Activated CD4-positive, alpha-beta memory T cell treated with anti-CD3 and anti-CD28 coated beads, Interleukin-2, amount 10 ng/mL, durations not matched to agents 7 days and 5 days (primary cell): ENCODE results near the gene DHRS4L2. TPM values are rescaled to one million over a fixed set of nuclear protein-coding genes. Genes with fewer than 3 reads are reported as not detected.
"Not testable (repeated sequence)": the region's sequence is repeated elsewhere in the genome, so short reads cannot be mapped to it uniquely, and the experiment has no call there.

Source experiments
- CTCF ChIA-PET: fragments of 350-600 bp; sonication (Branson Sonifier 250); formaldehyde crosslinking; loops from one replicate; lab custom pipeline; 2021; ENCODE audit warnings: antibody characterized with exemption, inconsistent platforms; lab: Charles Lee
- POLR2A ChIA-PET: fragments of 350-600 bp; sonication (Branson Sonifier 250); formaldehyde crosslinking; loops from one replicate; lab custom pipeline; 2021; ENCODE audit warnings: antibody characterized with exemption; lab: Charles Lee
- DNase-seq: peaks from one replicate; pipeline ENCODE4 v3.0.0-alpha.2; 2020
- H3K27ac Mint-ChIP-seq: one replicate; pipeline ENCODE4 v1.8.0; 2021; ENCODE audit warnings: mild to moderate bottlenecking, mixed read lengths
- H3K27me3 Mint-ChIP-seq: one replicate; pipeline ENCODE4 v1.8.0; 2021; ENCODE audit warnings: mixed read lengths
- H3K36me3 Mint-ChIP-seq: one replicate; pipeline ENCODE4 v1.8.0; 2021; ENCODE audit warnings: low read depth, mixed read lengths
- H3K4me1 Mint-ChIP-seq: one replicate; pipeline ENCODE4 v1.8.0; 2021; ENCODE audit warnings: mixed read lengths
- H3K4me3 Mint-ChIP-seq: one replicate; pipeline ENCODE4 v1.8.0; 2021; ENCODE audit warnings: mild to moderate bottlenecking, mixed read lengths
- H3K9me3 Mint-ChIP-seq: one replicate; pipeline ENCODE4 v1.8.0; 2021; ENCODE audit warnings: mixed read lengths
- total RNA-seq, 2 experiments: library from RNA; stranded (reverse); gene quantifications; one replicate each; pipeline ENCODE4 v1.2.3, GENCODE V29; 2021

The DHRS4L2 gene
- total RNA-seq, 2 experiments from 2014 or later, result 18.3 to 20.2 TPM

DNA sequence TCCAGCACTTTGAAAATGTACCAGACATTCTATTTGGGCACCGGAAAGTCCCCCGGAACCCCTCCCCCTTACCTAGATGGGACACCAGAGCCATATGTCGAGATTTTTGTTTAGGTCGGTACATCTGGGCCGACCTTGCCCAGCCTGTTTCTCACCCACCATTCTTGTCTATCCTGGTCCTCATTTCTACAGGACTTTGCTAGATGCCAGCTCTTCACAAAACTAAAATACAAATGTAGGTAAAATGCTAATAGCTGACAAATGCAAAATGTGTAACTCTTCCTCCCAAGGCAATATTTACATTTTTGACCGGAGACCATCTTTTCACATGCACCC, 34.5 kb upstream of the DHRS4L2 start:
- Mint-ChIP-seq H3K4me3 (peak overlapping the region; percentile 89), H3K36me3 (peaks cover 19% of the 10 kb centered on the region), H3K9me3 (peaks cover 10% of the 10 kb centered on the region), H3K27ac (peak overlapping the region; percentile 77), H3K4me1 (peaks cover 28% of the 10 kb centered on the region)
- DNase-seq, POLR2A ChIA-PET, H3K27me3 Mint-ChIP-seq: not testable (repeated sequence)
- CTCF ChIA-PET, result interaction anchor here (0.6 to 1.7 kb wide), 2 partner anchors 24 to 476 kb away, joined by 3 read pairs; no protein-coding TSS in a partner anchor

DNA sequence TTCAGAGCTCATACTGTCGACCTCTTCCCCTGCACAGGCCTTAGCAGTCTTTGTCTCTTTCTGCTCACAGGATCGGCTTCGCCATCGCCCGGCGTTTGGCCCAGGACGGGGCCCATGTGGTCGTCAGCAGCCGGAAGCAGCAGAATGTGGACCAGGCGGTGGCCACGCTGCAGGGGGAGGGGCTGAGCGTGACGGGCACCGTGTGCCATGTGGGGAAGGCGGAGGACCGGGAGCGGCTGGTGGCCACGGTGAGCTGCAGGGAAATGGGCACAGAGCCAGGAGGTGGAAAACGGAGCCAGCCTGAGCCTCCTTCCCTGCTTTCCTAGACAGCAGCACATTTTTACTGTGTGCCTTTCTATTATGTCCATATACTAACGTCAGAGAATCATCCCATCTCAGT, 33.8 kb upstream of the DHRS4L2 start:
- H3K4me3 Mint-ChIP-seq, DNase-seq, POLR2A ChIA-PET, H3K27me3 Mint-ChIP-seq, H3K27ac Mint-ChIP-seq: not testable (repeated sequence)
- Mint-ChIP-seq H3K36me3 (peaks cover 19% of the 10 kb centered on the region), H3K9me3 (peaks cover 10% of the 10 kb centered on the region), H3K4me1 (peaks cover 28% of the 10 kb centered on the region)
- CTCF ChIA-PET, result interaction anchor here (0.6 to 1.7 kb wide), 2 partner anchors 25 to 476 kb away, joined by 3 read pairs; no protein-coding TSS in a partner anchor

DNA sequence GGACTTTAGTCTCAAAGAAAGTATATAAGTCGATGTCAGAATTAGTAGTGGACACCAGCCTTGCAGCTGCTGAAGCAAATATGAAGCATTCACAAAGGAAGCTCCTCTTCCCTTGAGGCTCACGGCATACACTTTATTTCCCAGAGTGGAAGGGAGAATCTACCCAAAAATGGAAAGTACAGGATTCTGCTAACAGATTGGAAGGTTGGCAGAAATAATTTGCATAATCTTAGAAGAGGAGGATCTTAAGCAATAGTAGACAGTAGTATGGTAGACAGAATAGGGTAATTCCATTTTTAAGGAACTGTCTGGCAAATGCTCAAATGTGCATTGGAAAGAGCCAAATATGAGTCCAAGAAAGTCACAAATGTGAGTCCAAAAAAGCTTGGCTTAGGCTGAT, 32.9 kb upstream of the DHRS4L2 start:
- POLR2A ChIA-PET, result not testable (repeated sequence)

DNA sequence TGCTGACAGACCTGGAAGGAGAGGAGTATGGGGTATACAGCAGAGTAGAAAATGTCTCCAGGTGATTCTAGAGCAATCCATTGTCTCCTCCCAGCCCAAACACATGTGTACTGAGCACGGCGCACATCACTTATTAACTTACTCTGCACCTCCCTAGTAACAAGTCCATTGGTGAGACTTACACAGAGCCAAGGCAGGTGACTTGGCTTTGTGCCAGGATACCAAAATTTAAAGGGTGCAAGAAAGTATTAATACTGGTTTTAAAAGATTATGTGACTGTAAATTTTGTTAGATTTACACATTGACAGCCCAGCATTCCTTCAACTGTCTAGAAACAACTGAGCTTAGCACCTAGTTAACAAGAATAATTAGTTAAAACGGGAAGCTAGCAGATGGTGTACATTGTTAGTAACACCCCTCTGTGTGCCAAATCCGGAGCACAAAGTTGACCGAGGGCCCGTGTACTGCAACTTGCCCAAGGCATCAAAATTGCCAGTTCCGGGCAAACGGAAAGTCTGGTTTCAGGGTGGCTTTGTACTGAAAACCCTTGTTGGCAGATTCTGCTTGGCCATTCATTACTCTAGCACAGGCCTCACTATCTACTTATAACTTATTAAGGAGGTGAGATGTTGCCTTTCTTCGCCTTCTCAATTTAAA, 30.7 kb upstream of the DHRS4L2 start:
- H3K36me3 Mint-ChIP-seq, DNase-seq, H3K9me3 Mint-ChIP-seq, H3K27ac Mint-ChIP-seq, CTCF ChIA-PET, H3K27me3 Mint-ChIP-seq, POLR2A ChIA-PET, H3K4me3 Mint-ChIP-seq: not testable (repeated sequence)
- H3K4me1 Mint-ChIP-seq, result peaks cover 13% of the 10 kb centered on the region

More for the DNA sequence above, 32.9 kb upstream of the DHRS4L2 start:
- not testable (repeated sequence) for H3K9me3 Mint-ChIP-seq, H3K4me3 Mint-ChIP-seq, H3K27me3 Mint-ChIP-seq, DNase-seq, H3K27ac Mint-ChIP-seq
- H3K4me1 Mint-ChIP-seq, result peaks cover 28% of the 10 kb centered on the region
- CTCF ChIA-PET, result interaction anchor here (1.7 kb wide), 1 partner anchor 475 kb away, joined by 3 read pairs; no protein-coding TSS in a partner anchor
- peaks cover 18% of the 10 kb centered on the region for H3K36me3 Mint-ChIP-seq

DNA sequence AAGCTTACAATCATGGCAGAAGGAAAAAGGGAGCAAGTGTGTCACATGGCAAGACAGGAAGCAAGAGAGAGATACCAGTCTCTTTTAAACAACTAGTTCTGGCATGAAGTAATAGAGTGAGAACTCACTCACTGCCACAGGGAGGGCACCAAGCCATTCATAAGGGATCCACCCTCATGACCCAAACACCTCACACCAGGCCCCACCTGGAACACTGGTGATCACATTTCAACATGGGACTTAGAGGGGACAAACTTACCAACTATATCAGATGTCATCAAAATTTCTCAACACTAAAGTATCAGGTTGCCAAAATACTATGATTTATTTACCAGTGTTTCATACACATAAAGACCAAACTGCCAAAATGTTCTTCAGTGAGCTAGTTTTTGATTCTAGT, 27.8 kb upstream of the DHRS4L2 start:
- POLR2A ChIA-PET, H3K27me3 Mint-ChIP-seq, H3K4me1 Mint-ChIP-seq, H3K36me3 Mint-ChIP-seq, DNase-seq, H3K9me3 Mint-ChIP-seq, H3K27ac Mint-ChIP-seq, H3K4me3 Mint-ChIP-seq, CTCF ChIA-PET: not testable (repeated sequence)

DNA sequence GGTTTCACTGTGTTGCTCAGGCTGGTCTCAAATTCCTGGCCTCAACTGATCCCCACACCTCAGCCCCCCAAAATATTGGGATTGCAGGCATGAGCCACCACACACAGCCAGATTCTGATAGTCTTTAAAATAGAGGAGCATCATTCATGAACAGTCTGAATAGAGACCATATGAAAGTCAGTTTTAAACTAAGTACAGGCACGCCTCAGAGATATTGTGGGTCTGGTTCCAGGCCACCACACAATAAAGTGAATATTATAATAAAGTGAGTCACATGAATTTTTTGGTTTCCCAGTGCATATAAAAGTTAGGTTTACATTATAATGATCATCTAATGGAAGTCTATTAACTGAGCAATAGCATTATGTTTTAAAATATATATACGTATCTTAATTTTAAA, 27.0 kb upstream of the DHRS4L2 start:
- H3K9me3 Mint-ChIP-seq, H3K27me3 Mint-ChIP-seq, H3K27ac Mint-ChIP-seq, CTCF ChIA-PET, H3K4me3 Mint-ChIP-seq, DNase-seq, H3K36me3 Mint-ChIP-seq, H3K4me1 Mint-ChIP-seq, POLR2A ChIA-PET: not testable (repeated sequence)

DNA sequence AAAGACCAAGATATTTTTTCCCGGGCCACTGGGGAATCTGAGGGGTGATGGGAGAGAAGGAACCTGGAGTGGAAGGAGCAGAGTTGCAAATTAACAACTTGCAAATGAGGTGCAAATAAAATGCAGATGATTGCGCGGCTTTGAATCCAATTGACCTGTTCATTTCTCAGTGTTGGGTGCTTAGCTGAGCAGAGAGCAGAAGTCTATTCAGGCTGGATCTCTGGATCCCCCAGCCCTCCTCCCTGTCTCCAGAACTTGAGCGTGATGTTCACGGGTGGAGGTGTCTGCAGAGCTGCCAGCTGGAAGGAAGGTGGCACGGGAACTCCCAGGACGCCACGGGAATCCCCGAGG, 19.6 kb upstream of the DHRS4L2 start:
- CTCF ChIA-PET, POLR2A ChIA-PET, DNase-seq, H3K4me3 Mint-ChIP-seq, H3K4me1 Mint-ChIP-seq, H3K36me3 Mint-ChIP-seq, H3K9me3 Mint-ChIP-seq, H3K27me3 Mint-ChIP-seq, H3K27ac Mint-ChIP-seq: not testable (repeated sequence)

DNA sequence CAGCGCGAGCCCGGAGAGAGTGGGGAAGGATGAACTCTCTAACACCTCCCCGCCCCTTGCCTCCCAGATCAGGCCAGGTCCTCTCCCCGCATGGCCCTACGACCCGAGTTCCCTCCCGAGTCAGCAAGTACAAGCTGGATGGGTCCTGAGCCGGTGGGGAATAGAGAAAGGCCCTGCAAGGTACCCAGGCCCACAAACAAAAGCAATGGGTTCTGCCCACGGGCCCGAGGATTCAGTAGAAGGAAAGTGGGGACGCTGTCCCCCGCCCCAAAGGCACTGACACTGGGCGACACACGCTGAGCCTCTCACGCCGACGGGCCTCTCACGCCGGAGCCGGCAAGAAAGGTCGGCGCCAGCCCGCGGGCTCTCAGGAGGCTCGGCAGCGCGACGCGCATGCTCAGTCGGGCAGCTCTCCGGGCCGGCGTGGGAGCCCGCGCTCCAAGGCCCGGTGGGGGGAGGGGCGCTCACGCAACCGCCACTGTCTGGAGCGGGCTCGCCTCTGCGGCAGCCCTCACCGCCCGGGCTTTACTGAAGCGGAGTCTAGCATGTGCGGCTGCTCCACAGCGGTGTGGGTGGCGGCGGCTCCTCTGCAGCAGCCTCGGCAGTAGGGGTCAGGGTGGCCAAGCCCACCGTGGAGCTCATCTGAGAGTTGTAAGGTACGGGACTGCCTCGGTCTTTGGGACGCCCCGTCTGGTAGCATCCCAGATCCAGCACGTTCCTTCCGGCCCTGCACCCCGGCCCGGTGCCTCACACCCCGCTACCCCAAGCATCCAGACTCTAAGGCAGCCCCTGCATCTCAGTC, 19.0 kb upstream of the DHRS4L2 start:
- peak overlapping the region; percentile 41 for H3K4me3 Mint-ChIP-seq
- POLR2A ChIA-PET, H3K4me1 Mint-ChIP-seq, H3K27ac Mint-ChIP-seq, H3K9me3 Mint-ChIP-seq, H3K36me3 Mint-ChIP-seq, H3K27me3 Mint-ChIP-seq, CTCF ChIA-PET: not testable (repeated sequence)
- peak; percentile 59 for DNase-seq

DNA sequence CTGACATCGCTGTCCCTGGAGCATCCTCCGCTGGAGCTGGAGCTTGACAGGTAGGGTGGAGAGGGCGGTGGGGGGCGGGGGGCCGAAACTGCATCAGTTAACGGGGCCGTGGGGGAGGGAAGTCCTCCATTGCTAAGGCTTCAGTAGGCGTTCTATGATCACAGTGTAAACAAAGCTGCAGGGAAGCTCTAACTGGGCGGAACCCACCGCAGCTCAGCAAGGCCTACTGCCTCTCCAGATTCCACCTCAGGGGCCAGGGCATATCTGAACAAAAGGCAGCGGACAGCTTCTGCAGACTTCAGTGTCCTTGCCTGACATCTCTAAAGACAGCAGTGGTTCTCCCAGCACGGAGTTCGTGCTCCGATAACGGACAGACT, 18.5 kb upstream of the DHRS4L2 start:
- CTCF ChIA-PET, H3K4me3 Mint-ChIP-seq, H3K9me3 Mint-ChIP-seq, H3K27me3 Mint-ChIP-seq, H3K4me1 Mint-ChIP-seq, POLR2A ChIA-PET, H3K27ac Mint-ChIP-seq, DNase-seq: not testable (repeated sequence)
- peaks cover 13% of the 10 kb centered on the region for H3K36me3 Mint-ChIP-seq

DNA sequence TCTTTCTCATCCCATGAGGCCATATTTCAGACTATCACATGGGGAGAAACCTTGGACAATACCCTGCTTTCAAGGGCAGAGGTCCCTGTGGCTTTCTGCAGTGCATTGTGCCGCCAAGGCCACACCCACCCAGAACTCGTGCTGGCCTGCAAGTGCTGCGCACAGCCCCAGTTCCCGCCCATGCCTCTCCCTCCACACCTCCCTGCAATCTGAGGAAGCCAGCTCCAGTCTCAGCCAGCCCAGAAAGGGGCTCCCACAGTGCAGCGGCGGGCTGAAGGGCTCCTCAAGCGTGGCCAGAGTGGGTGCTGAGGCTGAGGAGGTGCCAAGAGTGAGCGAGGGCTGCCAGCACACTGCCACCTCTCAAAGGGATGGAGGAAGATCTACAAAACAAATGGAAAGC, 15.6 kb upstream of the DHRS4L2 start:
- H3K4me1 Mint-ChIP-seq, result peaks cover 19% of the 10 kb centered on the region
- H3K4me3 Mint-ChIP-seq, POLR2A ChIA-PET: not testable (repeated sequence)

DNA sequence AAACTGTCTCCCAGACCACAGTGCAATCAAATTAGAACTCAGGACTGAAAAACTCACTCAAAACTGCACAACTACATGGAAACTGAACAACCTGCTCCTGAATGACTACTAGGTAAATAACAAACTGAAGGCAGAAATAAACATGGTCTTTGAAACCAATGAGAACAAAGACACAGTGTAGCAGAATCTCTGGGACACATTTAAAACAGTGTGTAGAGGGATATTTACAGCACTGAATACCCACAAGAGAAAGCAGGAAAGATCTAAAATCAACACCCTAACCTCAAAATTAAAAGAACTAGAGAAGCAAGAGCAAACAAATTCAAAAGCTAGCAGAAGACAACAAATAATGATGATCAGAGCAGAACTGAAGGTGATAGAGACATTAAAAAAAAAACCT, 14.7 kb upstream of the DHRS4L2 start:
- CTCF ChIA-PET, result interaction anchor here (1.2 kb wide), 1 partner anchor 41 kb away, joined by 5 read pairs; no protein-coding TSS in a partner anchor
- DNase-seq, POLR2A ChIA-PET, H3K27me3 Mint-ChIP-seq, H3K4me3 Mint-ChIP-seq, H3K9me3 Mint-ChIP-seq, H3K27ac Mint-ChIP-seq: not testable (repeated sequence)
- H3K36me3 Mint-ChIP-seq, result peaks cover 19% of the 10 kb centered on the region
- peaks cover 19% of the 10 kb centered on the region for H3K4me1 Mint-ChIP-seq

More for the DNA sequence above, 15.6 kb upstream of the DHRS4L2 start:
- H3K27me3 Mint-ChIP-seq, H3K27ac Mint-ChIP-seq, CTCF ChIA-PET, DNase-seq, H3K9me3 Mint-ChIP-seq: not testable (repeated sequence)
- peaks cover 19% of the 10 kb centered on the region for H3K36me3 Mint-ChIP-seq

DNA sequence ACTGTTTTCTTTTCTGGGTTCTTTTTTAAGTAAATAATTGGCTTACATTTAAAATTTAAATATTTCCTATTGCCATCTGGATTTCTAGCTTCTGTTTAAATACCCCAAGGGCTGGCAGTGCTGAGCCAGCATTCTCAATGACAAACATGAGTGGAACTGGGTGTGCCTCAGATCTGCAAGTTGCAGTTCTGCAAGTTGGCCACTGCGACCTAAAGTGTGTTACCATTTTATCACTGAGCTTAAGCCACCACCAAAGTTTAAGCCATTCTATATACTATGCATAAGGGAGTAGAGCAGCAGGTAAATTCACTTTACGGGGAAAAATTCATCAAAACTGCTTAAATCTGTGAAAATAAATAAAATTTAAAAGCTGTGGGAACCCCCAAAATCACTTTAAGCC, 11.5 kb upstream of the DHRS4L2 start:
- peaks cover 20% of the 10 kb centered on the region for H3K36me3 Mint-ChIP-seq
- DNase-seq, H3K27me3 Mint-ChIP-seq, CTCF ChIA-PET, H3K4me3 Mint-ChIP-seq, H3K27ac Mint-ChIP-seq, H3K9me3 Mint-ChIP-seq: not testable (repeated sequence)
- POLR2A ChIA-PET, result interaction anchor here (0.9 kb wide), 1 partner anchor 81 kb away, joined by 3 read pairs; no protein-coding TSS in a partner anchor
- H3K4me1 Mint-ChIP-seq, result peaks cover 19% of the 10 kb centered on the region

DNA sequence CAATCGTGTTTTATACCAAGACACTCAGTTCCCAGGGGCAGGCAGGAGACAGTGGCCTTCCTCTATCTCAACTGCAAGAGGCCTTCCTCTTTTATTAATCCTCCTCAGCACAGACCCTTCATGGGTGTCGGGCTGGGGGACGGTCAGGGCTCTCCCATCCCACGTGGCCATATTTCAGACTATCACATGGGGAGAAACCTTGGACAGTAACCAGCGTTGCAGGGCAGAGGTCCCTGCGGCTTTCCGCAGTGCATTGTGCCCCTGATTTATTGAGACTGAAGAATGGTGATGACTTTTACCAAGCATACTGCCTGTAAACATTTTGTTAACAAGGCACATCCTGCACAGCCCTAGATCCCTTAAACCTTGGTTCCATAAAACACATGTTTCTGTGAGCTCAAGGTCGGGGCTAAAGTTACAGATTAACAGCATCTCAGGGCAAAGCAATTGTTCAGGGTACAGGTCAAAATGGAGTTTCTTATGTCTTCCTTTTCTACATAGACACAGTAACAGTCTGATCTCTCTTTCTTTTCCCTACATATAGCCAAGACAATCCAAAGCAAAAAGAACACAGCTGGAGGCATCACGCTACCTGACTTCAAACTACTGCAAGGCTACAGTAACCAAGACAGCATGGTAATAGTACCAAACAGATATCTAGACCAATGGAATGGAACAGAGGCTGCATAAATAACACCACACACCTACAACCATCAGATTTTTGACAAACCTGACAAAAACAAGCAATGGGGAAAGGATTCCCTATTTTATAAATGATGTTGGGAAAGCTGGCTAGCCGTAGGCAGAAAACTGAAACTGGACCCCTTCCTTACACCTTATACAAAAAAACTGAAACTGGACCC, 6.5 kb upstream of the DHRS4L2 start:
- DNase-seq, H3K4me1 Mint-ChIP-seq, H3K9me3 Mint-ChIP-seq, POLR2A ChIA-PET, H3K27me3 Mint-ChIP-seq, CTCF ChIA-PET, H3K4me3 Mint-ChIP-seq, H3K27ac Mint-ChIP-seq: not testable (repeated sequence)
- H3K36me3 Mint-ChIP-seq, result peaks cover 14% of the 10 kb centered on the region
